ENCODE results near the gene SH3YL1.

DNA sequence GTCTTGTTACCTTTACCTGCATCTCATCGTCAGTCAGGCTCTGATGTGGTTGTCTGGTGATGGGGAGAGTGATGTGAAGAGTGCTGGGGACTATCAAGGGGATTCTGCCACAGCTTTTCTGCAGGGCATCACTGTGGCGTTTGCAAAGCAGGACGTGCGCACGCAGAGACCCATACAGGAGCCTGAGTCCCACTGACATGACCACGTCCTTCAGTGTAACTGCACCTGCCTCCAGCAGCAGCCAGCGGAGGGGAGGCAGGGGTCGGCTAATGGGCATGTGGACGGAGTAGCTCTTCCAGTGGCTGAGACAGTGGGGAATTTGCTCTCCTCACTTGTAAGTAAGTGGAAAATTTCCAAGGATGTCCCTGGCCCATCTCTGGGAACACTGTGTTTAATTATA lies 17.5 kb upstream of the SH3YL1 start:
- TF ChIP-seq POLR2A (IDR thresholded peaks at IDR 0.05; ENCODE audit: low read depth, low read length) (no peak), PAX5 (IDR thresholded peaks at IDR 0.05; ENCODE audit: insufficient read depth, low read length, severe bottlenecking) (no peak), POLR2AphosphoS5 (IDR thresholded peaks at IDR 0.05; ENCODE audit: low read depth, low read length) (no peak), TAF1 (IDR thresholded peaks at IDR 0.05; ENCODE audit: low read depth, low read length) (no peak), POU2F2 (IDR thresholded peaks at IDR 0.05; ENCODE audit: low read depth, low read length) (no peak)

Measured in GM12891 (cell line).